Liver (tissue), 3 donors: ENCODE measurements around the gene YOD1.

Source experiments
- CTCF ChIP-seq: fragments of 150-350 bp; IDR thresholded peaks from 2 replicates; pipeline ENCODE4 v1.5.1; 2017; ENCODE audit warnings: improper control_type of control experiment, low read depth, low read length; ENCODE audit not compliant: missing input control
- EGR1 ChIP-seq, 2 donors: IDR thresholded peaks; 2 replicates each; pipeline ENCODE4 v1.6.1; 2016 to 2018; ENCODE audit warnings: antibody characterized with exemption in 2 of 2, low read depth in 2 of 2
- FOXA1 ChIP-seq: IDR thresholded peaks from 2 replicates; pipeline ENCODE4 v1.6.1; 2016; ENCODE audit warnings: antibody characterized with exemption
- GABPA ChIP-seq, 2 donors: IDR thresholded peaks in 1 of 2; conservative IDR thresholded peaks in 1 of 2; 2 replicates each; pipeline ENCODE4 v1.6.1; 2016; ENCODE audit warnings: antibody characterized with exemption in 2 of 2, mild to moderate bottlenecking in 1 of 2, moderate library complexity in 1 of 2
- HNF4A ChIP-seq, 2 donors: conservative IDR thresholded peaks; 2 replicates each; pipeline ENCODE4 v1.6.1; 2016; ENCODE audit warnings: antibody characterized with exemption in 2 of 2, mild to moderate bottlenecking in 2 of 2
- JUND ChIP-seq, 2 donors: IDR thresholded peaks; 2 replicates each; pipeline ENCODE4 v1.6.1; 2016; ENCODE audit warnings: antibody characterized with exemption in 2 of 2
- RAD21 ChIP-seq, 2 donors: IDR thresholded peaks; 2 replicates each; pipeline ENCODE4 v1.6.1; 2016; ENCODE audit warnings: antibody characterized with exemption in 2 of 2, mild to moderate bottlenecking in 2 of 2
- RXRA ChIP-seq, 2 donors: IDR thresholded peaks; 2 replicates each; pipeline ENCODE4 v1.6.1; 2017 to 2018; ENCODE audit warnings: antibody characterized with exemption in 2 of 2, mild to moderate bottlenecking in 1 of 2
- SP1 ChIP-seq: IDR thresholded peaks from 2 replicates; pipeline ENCODE4 v1.6.1; 2018; ENCODE audit warnings: antibody characterized with exemption, mild to moderate bottlenecking
- TAF1 ChIP-seq: conservative IDR thresholded peaks from 2 replicates; pipeline ENCODE4 v1.6.1; 2016; ENCODE audit warnings: antibody characterized with exemption, mild to moderate bottlenecking
- YY1 ChIP-seq: IDR thresholded peaks from 2 replicates; pipeline ENCODE4 v1.6.1; 2016; ENCODE audit warnings: antibody characterized with exemption, mild to moderate bottlenecking
- ZBTB33 ChIP-seq: IDR thresholded peaks from 2 replicates; pipeline ENCODE4 v1.6.1; 2016; ENCODE audit warnings: antibody characterized with exemption
- TF ChIP-seq, protein P1 (sequence below): IDR thresholded peaks from 2 replicates; pipeline ENCODE4 v1.6.1; 2016; ENCODE audit warnings: antibody characterized with exemption
- TF ChIP-seq, protein P2 (sequence below): IDR thresholded peaks from 2 replicates; pipeline ENCODE4 v1.6.1; 2016; ENCODE audit warnings: antibody characterized with exemption
- donor health status: healthy.
- donor health status: healthy.

DNA sequence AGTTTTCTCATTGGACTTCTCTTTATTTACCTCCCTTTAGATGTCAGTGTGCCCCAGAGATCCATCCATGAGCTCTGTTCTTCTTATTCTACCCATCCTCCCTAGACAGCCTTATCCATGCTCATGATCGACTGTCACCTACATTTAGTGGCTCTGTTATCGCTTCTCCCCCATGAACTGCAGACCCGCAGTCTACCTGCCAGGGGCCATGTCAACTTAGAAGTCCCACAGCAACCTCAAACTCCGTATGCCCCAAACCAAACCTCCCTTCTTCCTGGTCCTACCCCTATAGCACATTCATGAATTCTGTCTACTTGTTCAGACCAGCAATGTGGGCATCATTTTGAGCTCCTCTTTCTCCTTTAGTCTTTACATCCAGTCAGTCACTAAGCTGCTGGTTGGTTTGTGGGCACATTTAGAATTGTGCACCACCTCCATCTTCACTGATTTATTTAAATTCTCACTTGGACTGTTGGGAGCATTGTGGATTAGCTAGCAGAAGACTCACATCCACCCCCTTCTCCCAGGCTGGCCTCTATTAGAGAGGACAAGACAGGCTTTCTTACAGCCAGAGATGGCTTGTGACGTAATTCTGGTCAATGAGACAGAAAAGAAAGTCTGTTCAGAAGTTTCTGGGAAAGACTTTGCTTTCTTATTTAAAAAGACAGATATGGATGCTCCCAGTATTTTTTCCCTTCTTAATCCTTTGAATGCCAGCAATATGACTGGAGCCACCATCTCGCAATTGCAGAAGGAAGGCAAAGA is 37.5 kb downstream of the YOD1 start:
- TF ChIP-seq RAD21 (IDR thresholded peaks at IDR 0.05) = no peak
- TF ChIP-seq JUND (IDR thresholded peaks at IDR 0.05) = no peak
- TF ChIP-seq CTCF = no peak
- TF ChIP-seq TAF1 = no peak
- no peak for TF ChIP-seq FOXA1
- TF ChIP-seq, protein P1, sequence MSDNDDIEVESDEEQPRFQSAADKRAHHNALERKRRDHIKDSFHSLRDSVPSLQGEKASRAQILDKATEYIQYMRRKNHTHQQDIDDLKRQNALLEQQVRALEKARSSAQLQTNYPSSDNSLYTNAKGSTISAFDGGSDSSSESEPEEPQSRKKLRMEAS = no peak
- no peak for TF ChIP-seq EGR1 (IDR thresholded peaks at IDR 0.05; ENCODE audit: low read depth in 2 of 2)
- TF ChIP-seq ZBTB33 = no peak
- TF ChIP-seq, protein P2, sequence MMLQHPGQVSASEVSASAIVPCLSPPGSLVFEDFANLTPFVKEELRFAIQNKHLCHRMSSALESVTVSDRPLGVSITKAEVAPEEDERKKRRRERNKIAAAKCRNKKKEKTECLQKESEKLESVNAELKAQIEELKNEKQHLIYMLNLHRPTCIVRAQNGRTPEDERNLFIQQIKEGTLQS = no peak
- TF ChIP-seq GABPA (IDR thresholded peaks at IDR 0.05 in 1 of 2, conservative IDR thresholded peaks at IDR 0.05 in 1 of 2) = no peak
- TF ChIP-seq SP1 = no peak
- no peak for TF ChIP-seq YY1
- TF ChIP-seq HNF4A (conservative IDR thresholded peaks at IDR 0.05) = no peak
- no peak for TF ChIP-seq RXRA (IDR thresholded peaks at IDR 0.05)
